HFFc6 (cell line): ENCODE results near the gene PCDH9. TPM values are rescaled to one million over a fixed set of nuclear protein-coding genes. Genes with fewer than 3 reads are reported as not detected.

Source experiments
- DNase-seq: peaks from one replicate; pipeline ENCODE4 v3.0.0-alpha.2; 2018
- H3K27ac Mint-ChIP-seq: 2 replicates; pipeline ENCODE4 v1.8.0; 2020; ENCODE audit warnings: mild to moderate bottlenecking, mixed read lengths
- H3K27me3 Mint-ChIP-seq: 2 replicates; pipeline ENCODE4 v1.8.0; 2021; ENCODE audit warnings: mild to moderate bottlenecking, moderate library complexity, mixed read lengths; ENCODE audit not compliant: insufficient read depth
- H3K36me3 Mint-ChIP-seq: 2 replicates; pipeline ENCODE4 v1.8.0; 2021; ENCODE audit warnings: low read depth, mixed read lengths
- H3K4me1 Mint-ChIP-seq: 2 replicates; pipeline ENCODE4 v1.8.0; 2020; ENCODE audit warnings: low read depth, mixed read lengths
- H3K4me3 Mint-ChIP-seq: 2 replicates; pipeline ENCODE4 v1.8.0; 2020; ENCODE audit warnings: mild to moderate bottlenecking, moderate library complexity, mixed read lengths
- H3K9me3 Mint-ChIP-seq: 2 replicates; pipeline ENCODE4 v1.8.0; 2020; ENCODE audit warnings: mild to moderate bottlenecking, mixed read lengths
- total RNA-seq, 6 experiments: library from RNA; stranded (reverse); fragmentation: NEBNext Ultra II Directional; extraction: Animal tissue kit (Norgen Biotek cat#: 25700); gene quantifications; 2 replicates in 1 of 6; 3 replicates in 5 of 6; pipeline ENCODE4 v1.2.3, GENCODE V29; 2021
- TF ChIP-seq, protein P1 (sequence below): fragments of 200-600 bp; sonication (generic); IDR thresholded peaks from 2 replicates; pipeline ENCODE4 v1.5.0; 2021; ENCODE audit warnings: antibody characterized with exemption, mild to moderate bottlenecking

The PCDH9 gene
- total RNA-seq, 6 experiments from 2014 or later: 2.0 to 6.7 (median 2.6) TPM

- Mint-ChIP-seq H3K27me3 (no peaks in the 10 kb centered on the region), H3K4me1 (no peaks in the 10 kb centered on the region), H3K36me3 (no peaks in the 10 kb centered on the region), H3K27ac (no peak overlapping the region), H3K4me3 (no peak overlapping the region), H3K9me3 (peaks cover 5% of the 10 kb centered on the region; the same call in 1 of the 2 replicates)
- TF ChIP-seq, protein P1, sequence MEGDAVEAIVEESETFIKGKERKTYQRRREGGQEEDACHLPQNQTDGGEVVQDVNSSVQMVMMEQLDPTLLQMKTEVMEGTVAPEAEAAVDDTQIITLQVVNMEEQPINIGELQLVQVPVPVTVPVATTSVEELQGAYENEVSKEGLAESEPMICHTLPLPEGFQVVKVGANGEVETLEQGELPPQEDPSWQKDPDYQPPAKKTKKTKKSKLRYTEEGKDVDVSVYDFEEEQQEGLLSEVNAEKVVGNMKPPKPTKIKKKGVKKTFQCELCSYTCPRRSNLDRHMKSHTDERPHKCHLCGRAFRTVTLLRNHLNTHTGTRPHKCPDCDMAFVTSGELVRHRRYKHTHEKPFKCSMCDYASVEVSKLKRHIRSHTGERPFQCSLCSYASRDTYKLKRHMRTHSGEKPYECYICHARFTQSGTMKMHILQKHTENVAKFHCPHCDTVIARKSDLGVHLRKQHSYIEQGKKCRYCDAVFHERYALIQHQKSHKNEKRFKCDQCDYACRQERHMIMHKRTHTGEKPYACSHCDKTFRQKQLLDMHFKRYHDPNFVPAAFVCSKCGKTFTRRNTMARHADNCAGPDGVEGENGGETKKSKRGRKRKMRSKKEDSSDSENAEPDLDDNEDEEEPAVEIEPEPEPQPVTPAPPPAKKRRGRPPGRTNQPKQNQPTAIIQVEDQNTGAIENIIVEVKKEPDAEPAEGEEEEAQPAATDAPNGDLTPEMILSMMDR: no peak
- DNase-seq: no peak
Observed at GRCh38 chr13:67018775-67019174, 211.4 kb downstream of the PCDH9 start.

DNA sequence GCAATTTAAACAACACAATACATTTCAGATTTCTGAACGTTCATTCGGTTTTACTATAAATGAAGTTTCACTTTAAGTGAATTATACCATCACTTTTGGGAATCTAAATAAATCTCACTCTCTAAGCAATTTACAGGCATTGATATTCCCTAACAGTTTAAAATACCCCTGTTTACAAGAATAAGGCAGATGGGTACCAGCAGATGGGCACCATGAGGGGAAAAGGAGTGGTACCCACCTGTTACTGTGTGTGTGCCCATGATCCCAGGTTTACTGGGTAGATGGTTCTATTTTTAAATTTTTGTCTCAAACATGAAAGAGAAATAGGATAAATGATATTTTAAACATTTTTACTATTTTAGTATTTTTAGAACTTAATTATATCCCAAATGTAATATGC lies 212.9 kb downstream of the PCDH9 start:
- no peak overlapping the region for H3K4me3 Mint-ChIP-seq
- H3K27me3 Mint-ChIP-seq: no peaks in the 10 kb centered on the region
- peaks cover under 1% of the 10 kb centered on the region; the same call in 1 of the 2 replicates for H3K9me3 Mint-ChIP-seq
- DNase-seq: no peak
- TF ChIP-seq, protein P1: no peak
- no peak overlapping the region for H3K27ac Mint-ChIP-seq
- H3K4me1 Mint-ChIP-seq: no peaks in the 10 kb centered on the region
- H3K36me3 Mint-ChIP-seq: no peaks in the 10 kb centered on the region

DNA sequence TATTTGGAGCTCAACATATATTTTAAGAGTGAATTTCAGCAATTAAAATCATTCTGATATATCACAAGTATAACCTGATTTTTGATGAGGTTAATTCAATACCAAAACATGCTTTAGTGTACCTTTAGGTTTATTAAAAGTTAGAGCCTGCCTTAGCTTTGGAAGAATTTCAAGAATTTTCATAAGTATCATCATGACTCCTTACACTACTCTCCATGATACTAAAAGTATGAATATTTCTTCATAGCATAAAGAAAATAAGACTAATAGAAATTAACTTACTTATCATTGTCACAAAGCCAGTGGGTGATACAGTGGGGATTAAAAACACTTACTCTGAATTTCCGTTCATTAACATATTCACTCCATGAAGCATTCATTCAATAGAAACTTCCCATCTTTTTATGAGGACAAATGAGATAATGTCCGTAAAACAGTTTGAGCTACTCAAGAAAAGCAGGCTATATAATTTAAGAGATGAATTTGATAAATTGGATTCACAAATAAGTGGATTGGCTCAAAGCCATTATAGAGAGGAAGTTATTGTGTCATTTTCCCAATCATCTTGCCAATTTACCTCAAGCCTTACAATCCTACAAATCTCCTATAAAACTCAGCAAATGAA lies 214.0 kb downstream of the PCDH9 start:
- H3K4me1 Mint-ChIP-seq: no peaks in the 10 kb centered on the region
- no peak overlapping the region for H3K27ac Mint-ChIP-seq
- TF ChIP-seq, protein P1: no peak
- H3K27me3 Mint-ChIP-seq: no peaks in the 10 kb centered on the region
- H3K36me3 Mint-ChIP-seq: no peaks in the 10 kb centered on the region
- H3K4me3 Mint-ChIP-seq: no peak overlapping the region
- no peaks in the 10 kb centered on the region for H3K9me3 Mint-ChIP-seq
- DNase-seq: no peak

DNA sequence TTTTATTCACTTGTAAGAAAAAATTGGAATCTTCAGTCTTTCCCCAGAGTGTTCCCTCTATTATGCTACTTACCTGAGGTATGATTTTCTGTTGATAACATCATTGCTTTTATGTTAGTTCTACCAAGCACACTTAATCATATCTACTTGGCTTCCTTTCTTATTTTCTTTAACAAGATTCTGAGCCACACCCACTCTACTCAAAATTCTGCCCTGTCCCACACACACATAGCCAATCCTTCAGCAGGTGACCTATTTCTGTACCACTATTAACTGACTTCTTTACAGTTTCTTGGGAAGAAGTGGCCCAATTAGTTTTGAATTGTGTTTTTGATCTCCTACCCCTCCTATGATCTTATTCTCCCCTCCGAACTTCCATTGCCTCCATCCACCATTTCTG lies 215.7 kb downstream of the PCDH9 start:
- Mint-ChIP-seq H3K27me3 (no peaks in the 10 kb centered on the region), H3K27ac (no peak overlapping the region), H3K4me3 (no peak overlapping the region), H3K36me3 (no peaks in the 10 kb centered on the region), H3K4me1 (no peaks in the 10 kb centered on the region), H3K9me3 (no peaks in the 10 kb centered on the region)
- no peak for DNase-seq
- TF ChIP-seq, protein P1: no peak

DNA sequence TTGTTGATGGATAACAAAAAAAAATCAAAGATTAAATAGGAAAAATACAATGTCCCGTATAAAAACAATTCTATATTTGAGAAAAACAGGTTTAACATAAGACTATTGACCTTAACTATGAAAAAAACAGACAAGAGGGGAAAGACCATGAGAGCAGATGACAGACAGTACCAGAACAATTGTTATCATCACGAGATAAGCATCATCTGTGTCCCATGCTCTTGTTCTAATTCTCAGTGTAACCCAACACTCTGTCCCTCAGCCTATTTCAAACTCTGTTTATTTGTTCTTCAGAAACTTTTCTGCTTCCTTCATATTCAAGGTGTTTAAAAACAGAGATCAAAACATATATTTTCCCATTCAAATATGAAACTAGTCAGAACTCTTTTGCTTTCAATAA lies 216.4 kb downstream of the PCDH9 start:
- TF ChIP-seq, protein P1: no peak
- H3K9me3 Mint-ChIP-seq: no peaks in the 10 kb centered on the region
- DNase-seq: no peak
- H3K27me3 Mint-ChIP-seq: no peaks in the 10 kb centered on the region
- no peaks in the 10 kb centered on the region for H3K4me1 Mint-ChIP-seq
- H3K4me3 Mint-ChIP-seq: no peak overlapping the region
- no peaks in the 10 kb centered on the region for H3K36me3 Mint-ChIP-seq
- H3K27ac Mint-ChIP-seq: no peak overlapping the region
